Fibroblast of peridontal ligament (primary cell): ENCODE measurements around the gene DMD.
"Not testable (repeated sequence)": the region's sequence is repeated elsewhere in the genome, so short reads cannot be mapped to it uniquely, and the experiment has no call there.

Experiments
- DNase-seq: peaks from one replicate; pipeline ENCODE4 v3.0.0-alpha.2; 2010; ENCODE audit errors: extremely low read depth

DMD gene

GRCh38 chrX:32024072-32024471, 1187.3 kb downstream of the DMD start:
- no peak for DNase-seq

- no peak for DNase-seq
Measured at GRCh38 chrX:32016195-32016594, 1195.2 kb downstream of the DMD start.

GRCh38 chrX:32010948-32011347, 1200.4 kb downstream of the DMD start:
- DNase-seq, result no peak

- no peak for DNase-seq
Measured at GRCh38 chrX:32010212-32010611, 1201.1 kb downstream of the DMD start.

- no peak for DNase-seq
Measured at GRCh38 chrX:31993637-31994036, 1217.7 kb downstream of the DMD start.

GRCh38 chrX:31988975-31989374, 1222.4 kb downstream of the DMD start:
- DNase-seq, result no peak

- DNase-seq, result no peak
Measured at GRCh38 chrX:31981546-31982062, 1229.7 kb downstream of the DMD start.

GRCh38 chrX:31969714-31970113, 1241.6 kb downstream of the DMD start:
- no peak for DNase-seq

- no peak for DNase-seq
Measured at GRCh38 chrX:31962256-31962655, 1249.1 kb downstream of the DMD start.

GRCh38 chrX:31934842-31935370, 1276.4 kb downstream of the DMD start:
- no peak for DNase-seq

GRCh38 chrX:31934015-31934414, 1277.3 kb downstream of the DMD start:
- DNase-seq, result no peak

- DNase-seq, result no peak
Measured at GRCh38 chrX:31932769-31933168, 1278.6 kb downstream of the DMD start.

GRCh38 chrX:31932320-31932719, 1279.0 kb downstream of the DMD start:
- DNase-seq, result not testable (repeated sequence)

GRCh38 chrX:31931225-31931624, 1280.1 kb downstream of the DMD start:
- DNase-seq, result no peak

- DNase-seq, result no peak
Measured at GRCh38 chrX:31929366-31929765, 1282.0 kb downstream of the DMD start.

GRCh38 chrX:31921236-31921635, 1290.1 kb downstream of the DMD start:
- DNase-seq, result no peak

- DNase-seq, result no peak
Measured at GRCh38 chrX:31909850-31910572, 1301.3 kb downstream of the DMD start.

- no peak for DNase-seq
Measured at GRCh38 chrX:31894152-31894551, 1317.2 kb downstream of the DMD start.

- DNase-seq, result no peak
Measured at GRCh38 chrX:31893525-31893924, 1317.8 kb downstream of the DMD start.

- no peak for DNase-seq
Measured at GRCh38 chrX:31889088-31889487, 1322.3 kb downstream of the DMD start.

- no peak for DNase-seq
Measured at GRCh38 chrX:31884535-31884934, 1326.8 kb downstream of the DMD start.

GRCh38 chrX:31872007-31872406, 1339.3 kb downstream of the DMD start:
- DNase-seq, result no peak

- no peak for DNase-seq
Measured at GRCh38 chrX:31870267-31870666, 1341.1 kb downstream of the DMD start.

GRCh38 chrX:31860686-31861085, 1350.7 kb downstream of the DMD start:
- DNase-seq, result no peak
